Measurements from ENCODE around the gene LRG1.
A peak's percentile ranks its signal among the peaks of the same experiment; 100 is the strongest.
"Not testable (repeated sequence)": the region's sequence is repeated elsewhere in the genome, so short reads cannot be mapped to it uniquely, and the experiment has no call there.

Gene LRG1

GRCh38 chr19:4528843-4529242 lies 11.0 kb downstream of the LRG1 start:
- H3K36me3 ChIP-seq (ENCODE audit: control insufficient read depth, insufficient read depth, low read length): no peaks in the 10 kb centered on the region
- H3K18ac ChIP-seq (ENCODE audit: low read length): no peak overlapping the region
- no peak overlapping the region for H3K56ac ChIP-seq (ENCODE audit: low read length)
- no peak overlapping the region for H4K8ac ChIP-seq (ENCODE audit: low read depth, low read length)
- no peak overlapping the region for H2BK120ac ChIP-seq (ENCODE audit: low read depth, low read length)
- no peaks in the 10 kb centered on the region for H3K79me1 ChIP-seq (ENCODE audit: low read length)
- no peaks in the 10 kb centered on the region for H3K4me1 ChIP-seq (ENCODE audit: control insufficient read depth, low read depth, low read length)
- no peak for DNase-seq
- no peak overlapping the region for H2AK5ac ChIP-seq (ENCODE audit: low read length)
- no peak overlapping the region for H2BK5ac ChIP-seq (ENCODE audit: low read length)
- H3K23ac ChIP-seq (ENCODE audit: low read length): no peak overlapping the region
- H3K9ac ChIP-seq (ENCODE audit: low read length): no peak overlapping the region
- no peak overlapping the region for H4K5ac ChIP-seq (ENCODE audit: low read length)
- H2BK15ac ChIP-seq (replicated peaks; ENCODE audit: low read depth): no peak overlapping the region
- no peak overlapping the region for H3K27ac ChIP-seq (ENCODE audit: low read depth, low read length)
- WGBS (ENCODE audit: extremely low coverage, insufficient coverage, low lambda C conversion rate): no CpG with 5 or more reads among the region's 15 CpGs
- no peaks in the 10 kb centered on the region for H3K79me2 ChIP-seq (ENCODE audit: control insufficient read depth, insufficient read depth, low read length)
- no peak overlapping the region for H3K4me3 ChIP-seq (ENCODE audit: low read length)
- no peaks in the 10 kb centered on the region for H3K27me3 ChIP-seq (ENCODE audit: insufficient read depth, low read length, poor library complexity)
- H3K4ac ChIP-seq (ENCODE audit: low read depth, low read length): no peak overlapping the region
- H3K4me2 ChIP-seq (ENCODE audit: low read length): no peak overlapping the region

- H3K79me1 ChIP-seq (ENCODE audit: low read length); H3K36me3 ChIP-seq (ENCODE audit: control insufficient read depth, insufficient read depth, low read length); H2BK5ac ChIP-seq (ENCODE audit: low read length); DNase-seq; H3K4me3 ChIP-seq (ENCODE audit: low read length); H3K18ac ChIP-seq (ENCODE audit: low read length); H4K5ac ChIP-seq (ENCODE audit: low read length); H3K23ac ChIP-seq (ENCODE audit: low read length); H2BK15ac ChIP-seq (replicated peaks; ENCODE audit: low read depth); H3K9ac ChIP-seq (ENCODE audit: low read length); H3K4ac ChIP-seq (ENCODE audit: low read depth, low read length); H3K79me2 ChIP-seq (ENCODE audit: control insufficient read depth, insufficient read depth, low read length); H4K8ac ChIP-seq (ENCODE audit: low read depth, low read length); H2BK120ac ChIP-seq (ENCODE audit: low read depth, low read length); H3K27me3 ChIP-seq (ENCODE audit: insufficient read depth, low read length, poor library complexity); H2AK5ac ChIP-seq (ENCODE audit: low read length); H3K27ac ChIP-seq (ENCODE audit: low read depth, low read length); H3K56ac ChIP-seq (ENCODE audit: low read length); H3K4me2 ChIP-seq (ENCODE audit: low read length); H3K4me1 ChIP-seq (ENCODE audit: control insufficient read depth, low read depth, low read length): not testable (repeated sequence)
- WGBS (ENCODE audit: extremely low coverage, insufficient coverage, low lambda C conversion rate): no CpG with 5 or more reads among the region's 8 CpGs
These were observed 12.5 kb downstream of the LRG1 start for GRCh38 chr19:4527377-4527776.

GRCh38 chr19:4525563-4526002 lies 14.3 kb downstream of the LRG1 start:
- no peak overlapping the region for H3K4ac ChIP-seq (ENCODE audit: low read depth, low read length)
- H3K4me1 ChIP-seq (ENCODE audit: control insufficient read depth, low read depth, low read length): no peaks in the 10 kb centered on the region
- no peak overlapping the region for H3K18ac ChIP-seq (ENCODE audit: low read length)
- no peaks in the 10 kb centered on the region for H3K79me2 ChIP-seq (ENCODE audit: control insufficient read depth, insufficient read depth, low read length)
- H2BK120ac ChIP-seq (ENCODE audit: low read depth, low read length): no peak overlapping the region
- no peak overlapping the region for H3K56ac ChIP-seq (ENCODE audit: low read length)
- no peak overlapping the region for H2BK15ac ChIP-seq (replicated peaks; ENCODE audit: low read depth)
- no peak overlapping the region for H3K4me2 ChIP-seq (ENCODE audit: low read length)
- no peak overlapping the region for H3K23ac ChIP-seq (ENCODE audit: low read length)
- no peaks in the 10 kb centered on the region for H3K79me1 ChIP-seq (ENCODE audit: low read length)
- no peak overlapping the region for H2BK5ac ChIP-seq (ENCODE audit: low read length)
- H2AK5ac ChIP-seq (ENCODE audit: low read length): no peak overlapping the region
- no peaks in the 10 kb centered on the region for H3K27me3 ChIP-seq (ENCODE audit: insufficient read depth, low read length, poor library complexity)
- H3K9ac ChIP-seq (ENCODE audit: low read length): no peak overlapping the region
- no peak overlapping the region for H3K4me3 ChIP-seq (ENCODE audit: low read length)
- no peak overlapping the region for H4K8ac ChIP-seq (ENCODE audit: low read depth, low read length)
- WGBS (ENCODE audit: extremely low coverage, insufficient coverage, low lambda C conversion rate): no CpG with 5 or more reads among the region's 23 CpGs
- no peak overlapping the region for H4K5ac ChIP-seq (ENCODE audit: low read length)
- no peak overlapping the region for H3K27ac ChIP-seq (ENCODE audit: low read depth, low read length)
- no peaks in the 10 kb centered on the region for H3K36me3 ChIP-seq (ENCODE audit: control insufficient read depth, insufficient read depth, low read length)
- DNase-seq: no peak

GRCh38 chr19:4524808-4525562 lies 14.9 kb downstream of the LRG1 start:
- Histone ChIP-seq H3K27ac (ENCODE audit: low read depth, low read length) (no peak overlapping the region), H3K36me3 (ENCODE audit: control insufficient read depth, insufficient read depth, low read length) (no peaks in the 10 kb centered on the region), H2AK5ac (ENCODE audit: low read length) (no peak overlapping the region), H3K4me2 (ENCODE audit: low read length) (no peak overlapping the region), H3K4me3 (ENCODE audit: low read length) (no peak overlapping the region), H3K9ac (ENCODE audit: low read length) (no peak overlapping the region), H3K79me2 (ENCODE audit: control insufficient read depth, insufficient read depth, low read length) (no peaks in the 10 kb centered on the region), H2BK120ac (ENCODE audit: low read depth, low read length) (no peak overlapping the region), H2BK5ac (ENCODE audit: low read length) (no peak overlapping the region), H3K27me3 (ENCODE audit: insufficient read depth, low read length, poor library complexity) (no peaks in the 10 kb centered on the region), H3K18ac (ENCODE audit: low read length) (no peak overlapping the region), H3K4ac (ENCODE audit: low read depth, low read length) (no peak overlapping the region), H3K79me1 (ENCODE audit: low read length) (no peaks in the 10 kb centered on the region), H2BK15ac (replicated peaks; ENCODE audit: low read depth) (no peak overlapping the region), H4K8ac (ENCODE audit: low read depth, low read length) (no peak overlapping the region), H3K56ac (ENCODE audit: low read length) (no peak overlapping the region), H3K4me1 (ENCODE audit: control insufficient read depth, low read depth, low read length) (no peaks in the 10 kb centered on the region), H4K5ac (ENCODE audit: low read length) (no peak overlapping the region), H3K23ac (ENCODE audit: low read length) (no peak overlapping the region)
- no CpG with 5 or more reads among the region's 23 CpGs for WGBS (ENCODE audit: extremely low coverage, insufficient coverage, low lambda C conversion rate)
- peak; percentile 53 for DNase-seq

GRCh38 chr19:4523306-4524110 lies 16.3 kb downstream of the LRG1 start:
- no peaks in the 10 kb centered on the region for H3K4me1 ChIP-seq (ENCODE audit: control insufficient read depth, low read depth, low read length)
- no peak overlapping the region for H3K56ac ChIP-seq (ENCODE audit: low read length)
- H4K8ac ChIP-seq (ENCODE audit: low read depth, low read length): no peak overlapping the region
- H3K27ac ChIP-seq (ENCODE audit: low read depth, low read length): no peak overlapping the region
- H2BK15ac ChIP-seq (replicated peaks; ENCODE audit: low read depth): no peak overlapping the region
- H3K79me1 ChIP-seq (ENCODE audit: low read length): no peaks in the 10 kb centered on the region
- H3K9ac ChIP-seq (ENCODE audit: low read length): no peak overlapping the region
- no peak overlapping the region for H3K23ac ChIP-seq (ENCODE audit: low read length)
- H3K36me3 ChIP-seq (ENCODE audit: control insufficient read depth, insufficient read depth, low read length): no peaks in the 10 kb centered on the region
- H2BK5ac ChIP-seq (ENCODE audit: low read length): no peak overlapping the region
- H3K18ac ChIP-seq (ENCODE audit: low read length): no peak overlapping the region
- H2AK5ac ChIP-seq (ENCODE audit: low read length): no peak overlapping the region
- H4K5ac ChIP-seq (ENCODE audit: low read length): no peak overlapping the region
- H2BK120ac ChIP-seq (ENCODE audit: low read depth, low read length): no peak overlapping the region
- no CpG with 5 or more reads among the region's 53 CpGs for WGBS (ENCODE audit: extremely low coverage, insufficient coverage, low lambda C conversion rate)
- no peaks in the 10 kb centered on the region for H3K79me2 ChIP-seq (ENCODE audit: control insufficient read depth, insufficient read depth, low read length)
- no peak overlapping the region for H3K4me3 ChIP-seq (ENCODE audit: low read length)
- H3K4me2 ChIP-seq (ENCODE audit: low read length): no peak overlapping the region
- no peak overlapping the region for H3K4ac ChIP-seq (ENCODE audit: low read depth, low read length)
- H3K27me3 ChIP-seq (ENCODE audit: insufficient read depth, low read length, poor library complexity): no peaks in the 10 kb centered on the region
- peak; percentile 42 for DNase-seq
